Measurements from ENCODE around the gene TTC4. TPM values are rescaled to one million over a fixed set of nuclear protein-coding genes. Genes with fewer than 3 reads are reported as not detected.

The TTC4 gene
- total RNA-seq, 2 donors from 2014 or later, result 13.9 to 16.8 TPM

- peak; percentile 67 for DNase-seq (ENCODE audit: low spot score)
- intact Hi-C loops (cut with DNase I), result loop anchor here in 1 of 2 donors (5.0 kb wide), 1 partner anchor 123 kb away; no protein-coding TSS in a partner anchor
These were observed 15.6 kb upstream of the TTC4 start for GRCh38 chr1:54699936-54700525.

DNA sequence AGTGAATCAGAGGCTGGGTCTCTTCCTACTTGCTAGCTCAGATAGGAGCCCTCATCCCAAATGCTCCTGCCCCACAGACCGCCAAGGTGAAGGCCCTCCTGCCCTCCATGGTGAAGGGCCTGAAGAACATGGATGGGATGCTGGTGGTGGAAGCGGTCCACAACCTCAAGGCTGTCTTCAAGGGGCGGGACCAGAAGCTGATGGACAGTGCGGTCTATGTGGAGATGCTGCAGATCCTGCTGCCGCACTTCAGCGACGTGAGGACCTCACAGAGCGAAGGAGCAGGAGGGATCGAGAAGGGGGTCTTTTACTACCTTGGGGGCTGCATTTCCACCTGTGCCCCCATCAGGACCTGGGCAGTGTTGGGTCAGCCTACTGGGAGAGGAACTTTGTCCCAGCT is 14.6 kb upstream of the TTC4 start:
- no peak for DNase-seq (ENCODE audit: low spot score)
- intact Hi-C loops (cut with DNase I), result no loop called here

- intact Hi-C loops (cut with DNase I), result no loop called here
- DNase-seq (ENCODE audit: low spot score), result no peak
These were observed 13.7 kb upstream of the TTC4 start for GRCh38 chr1:54701996-54702395.

DNA sequence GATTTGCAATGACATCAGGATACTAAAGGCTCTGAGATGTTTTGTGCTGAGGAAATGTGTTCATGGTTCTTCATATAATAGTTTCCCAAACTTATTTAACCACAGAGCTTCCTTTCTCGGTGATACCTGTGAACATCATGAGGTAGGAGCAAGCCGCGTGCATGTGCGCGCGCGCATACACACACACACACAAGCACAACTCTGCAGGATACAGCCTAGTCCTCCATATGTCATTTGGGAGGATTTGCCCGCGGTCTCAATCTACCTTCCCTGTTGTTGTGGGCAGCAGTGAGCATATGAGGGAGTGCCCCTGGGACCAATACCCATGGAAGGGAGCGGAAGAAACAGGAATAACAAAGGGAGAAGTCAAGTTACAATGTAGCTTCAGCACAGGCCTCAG is 12.2 kb upstream of the TTC4 start:
- intact Hi-C loops (cut with DNase I), result no loop called here
- DNase-seq (ENCODE audit: low spot score), result no peak

GRCh38 chr1:54705153-54705552 is 10.5 kb upstream of the TTC4 start:
- DNase-seq (ENCODE audit: low spot score), result no peak
- intact Hi-C loops (cut with DNase I), result no loop called here

DNA sequence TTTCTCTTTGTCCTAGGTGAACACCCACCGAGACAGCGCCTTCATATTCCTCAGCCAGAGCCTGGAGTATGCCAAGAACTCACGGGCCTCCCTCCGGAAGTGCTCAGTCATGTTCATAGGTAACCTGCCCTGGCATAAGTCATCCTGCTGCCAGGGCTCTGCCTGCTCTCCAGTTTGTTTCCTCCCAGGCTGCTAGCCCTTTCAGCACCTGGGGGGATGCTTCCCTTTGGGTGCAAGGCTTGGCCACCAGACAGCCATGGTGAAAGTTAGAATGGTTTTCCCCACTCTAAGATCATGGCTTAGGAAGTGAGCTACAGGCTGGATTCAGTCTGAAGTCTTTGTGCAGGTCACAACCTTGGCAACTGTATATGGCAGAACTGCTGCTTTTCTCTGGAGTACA is 9.2 kb upstream of the TTC4 start:
- intact Hi-C loops (cut with DNase I), result no loop called here
- DNase-seq (ENCODE audit: low spot score), result no peak

GRCh38 chr1:54708385-54708784 is 7.3 kb upstream of the TTC4 start:
- DNase-seq (ENCODE audit: low spot score), result no peak
- intact Hi-C loops (cut with DNase I), result no loop called here

GRCh38 chr1:54709547-54710292 is 5.9 kb upstream of the TTC4 start:
- intact Hi-C loops (cut with DNase I), result no loop called here

GRCh38 chr1:54710434-54710833 is 5.2 kb upstream of the TTC4 start:
- intact Hi-C loops (cut with DNase I), result no loop called here

More at GRCh38 chr1:54709547-54710292, 5.9 kb upstream of the TTC4 start:
- DNase-seq (ENCODE audit: low spot score), result no peak

DNA sequence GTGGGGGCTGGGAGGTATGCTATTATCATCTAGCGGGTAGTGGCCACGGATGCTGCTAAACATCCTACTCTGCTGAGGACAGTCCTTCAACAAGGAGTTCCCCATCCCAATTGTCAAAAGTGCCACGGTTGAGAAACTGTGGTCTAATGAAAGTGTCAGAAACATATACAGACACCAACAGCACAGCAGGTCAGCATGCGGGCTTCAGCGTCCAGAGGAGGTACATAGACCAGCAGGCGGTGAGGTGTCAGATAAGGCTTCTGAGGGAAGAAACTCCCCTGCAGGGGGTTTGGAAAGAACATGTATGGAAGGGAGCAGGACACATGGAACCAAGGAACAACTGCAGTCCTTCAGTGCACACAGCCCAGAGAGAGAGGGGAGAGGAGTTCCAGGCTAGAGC is 4.8 kb upstream of the TTC4 start:
- intact Hi-C loops (cut with DNase I), result no loop called here

More at GRCh38 chr1:54710434-54710833, 5.2 kb upstream of the TTC4 start:
- DNase-seq (ENCODE audit: low spot score), result no peak

GRCh38 chr1:54711536-54711935 is 4.1 kb upstream of the TTC4 start:
- intact Hi-C loops (cut with DNase I), result no loop called here
- no peak for DNase-seq (ENCODE audit: low spot score)

More for the DNA sequence above, 4.8 kb upstream of the TTC4 start:
- DNase-seq (ENCODE audit: low spot score), result no peak

GRCh38 chr1:54714881-54715492 is 674 bp upstream of the TTC4 start:
- no peak for DNase-seq (ENCODE audit: low spot score)
- intact Hi-C loops (cut with DNase I), result no loop called here

DNA sequence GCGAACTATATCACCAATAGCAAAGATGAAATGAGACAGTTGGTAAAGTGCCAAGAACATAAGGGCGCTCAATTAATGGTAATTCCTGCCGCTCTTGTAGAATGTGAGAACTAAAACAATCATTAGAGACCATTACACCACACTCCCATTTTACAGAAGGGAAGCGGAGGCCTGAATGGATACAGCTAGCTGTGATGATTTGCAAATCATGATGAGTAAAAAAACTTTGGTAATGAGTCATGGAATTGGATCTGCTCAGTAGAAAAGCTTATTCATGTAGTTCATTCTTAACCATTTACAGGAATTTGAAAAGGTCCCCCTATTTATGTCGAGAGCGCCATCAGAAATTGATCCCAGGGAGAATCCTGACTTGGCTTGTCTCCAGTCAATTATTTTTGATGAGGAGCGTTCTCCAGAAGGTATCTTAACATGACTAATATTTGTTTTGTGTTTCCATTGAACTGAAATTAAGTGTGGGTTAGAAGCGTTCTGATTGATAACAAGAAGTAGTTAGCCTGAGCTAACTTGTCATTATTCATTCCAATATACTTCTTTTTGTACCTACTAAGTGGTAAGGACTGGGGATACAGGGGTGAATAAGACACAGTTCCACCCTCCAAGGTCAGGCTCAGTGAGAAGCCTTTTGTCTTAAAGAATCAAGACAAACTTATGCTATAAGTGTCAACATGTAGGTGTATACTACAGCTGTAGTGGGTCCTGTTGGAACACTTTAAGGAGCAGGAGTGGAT is 812 bp downstream of the TTC4 start:
- DNase-seq (ENCODE audit: low spot score), result no peak
- intact Hi-C loops (cut with DNase I), result no loop called here

DNA sequence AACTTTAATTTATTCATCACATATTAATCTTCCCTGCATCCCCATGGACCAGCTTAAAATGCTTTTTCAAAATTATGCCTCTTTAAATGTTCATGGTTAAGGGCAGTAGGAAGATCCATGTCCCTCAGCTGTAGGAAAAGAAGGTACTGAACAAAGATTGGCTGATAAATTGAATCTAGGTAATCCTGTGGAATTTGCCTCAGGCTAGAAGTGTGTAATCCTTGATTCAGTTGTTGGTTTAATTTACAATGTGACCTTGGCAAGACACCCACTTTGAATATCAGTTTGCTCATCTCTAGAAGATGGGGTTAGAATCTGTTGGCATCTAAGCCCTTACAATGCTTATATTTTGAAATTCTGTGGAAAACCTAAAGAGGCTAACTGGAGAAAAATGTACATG is 6.1 kb downstream of the TTC4 start:
- no peak for DNase-seq (ENCODE audit: low spot score)
- intact Hi-C loops (cut with DNase I), result no loop called here

- intact Hi-C loops (cut with DNase I), result no loop called here
These were observed 8.3 kb downstream of the TTC4 start for GRCh38 chr1:54723985-54724384.

DNA sequence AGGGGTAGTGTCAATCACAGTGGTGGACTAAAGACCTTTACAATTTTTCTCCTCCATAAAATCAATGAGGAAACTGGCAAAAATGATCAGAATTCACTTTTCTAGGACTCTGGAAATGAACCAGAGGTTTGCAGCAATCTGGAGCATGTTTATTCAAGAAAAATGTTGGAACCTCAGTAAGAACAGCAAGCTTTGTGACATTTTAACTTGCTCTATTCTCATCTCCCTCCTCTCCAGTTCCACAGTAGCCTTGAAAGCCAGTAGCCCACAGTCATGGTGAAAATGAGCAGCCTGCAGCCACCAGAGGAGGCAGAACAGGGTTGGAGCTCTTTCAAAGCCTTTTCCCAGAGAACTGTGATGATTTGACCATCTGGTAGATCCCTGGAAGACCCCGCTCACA is 9.1 kb downstream of the TTC4 start:
- intact Hi-C loops (cut with DNase I), result no loop called here
- no peak for DNase-seq (ENCODE audit: low spot score)

More at GRCh38 chr1:54723985-54724384, 8.3 kb downstream of the TTC4 start:
- DNase-seq (ENCODE audit: low spot score), result no peak

DNA sequence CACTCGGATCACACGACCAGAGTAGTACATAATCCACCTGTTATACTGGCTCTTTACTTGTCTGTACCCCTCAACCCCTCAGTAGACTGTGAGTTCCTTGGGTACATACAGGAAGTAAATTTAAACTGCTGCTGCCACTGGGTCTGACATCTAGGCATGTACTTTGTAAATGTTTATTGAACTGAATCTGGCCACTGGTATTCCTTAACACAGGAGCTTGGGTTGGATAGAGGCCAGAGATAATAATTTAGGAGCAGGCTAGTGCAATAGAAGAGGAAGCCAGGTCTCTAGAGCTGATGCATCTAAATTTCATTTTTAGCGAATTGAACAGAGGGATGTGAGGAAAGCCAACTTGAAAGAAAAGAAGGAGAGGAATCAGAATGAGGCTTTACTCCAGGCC is 12.4 kb downstream of the TTC4 start:
- intact Hi-C loops (cut with DNase I), result no loop called here
- no peak for DNase-seq (ENCODE audit: low spot score)

DNA sequence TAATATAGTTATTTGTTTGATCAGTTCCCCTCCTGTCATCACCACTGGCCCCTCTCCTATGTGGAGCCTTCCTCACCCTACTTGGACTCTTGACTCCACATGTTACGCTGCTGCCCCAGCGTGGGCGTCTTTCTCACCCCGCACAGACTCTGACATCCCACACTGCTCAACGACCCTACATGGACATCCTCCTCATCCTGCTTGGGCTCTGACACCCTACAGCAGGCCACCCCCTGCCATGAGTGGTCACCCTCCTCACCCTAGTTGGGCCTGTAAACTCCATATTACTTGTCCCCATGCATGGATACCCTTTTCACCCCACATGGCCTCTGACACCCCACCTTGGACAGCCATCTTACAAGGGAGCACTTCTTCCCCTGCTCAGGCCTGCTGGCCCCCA is 21.0 kb downstream of the TTC4 start:
- DNase-seq (ENCODE audit: low spot score), result no peak
- intact Hi-C loops (cut with DNase I), result no loop called here

- intact Hi-C loops (cut with DNase I), result no loop called here
- no peak for DNase-seq (ENCODE audit: low spot score)
These were observed 22.6 kb downstream of the TTC4 start for GRCh38 chr1:54738244-54738643.

DNA sequence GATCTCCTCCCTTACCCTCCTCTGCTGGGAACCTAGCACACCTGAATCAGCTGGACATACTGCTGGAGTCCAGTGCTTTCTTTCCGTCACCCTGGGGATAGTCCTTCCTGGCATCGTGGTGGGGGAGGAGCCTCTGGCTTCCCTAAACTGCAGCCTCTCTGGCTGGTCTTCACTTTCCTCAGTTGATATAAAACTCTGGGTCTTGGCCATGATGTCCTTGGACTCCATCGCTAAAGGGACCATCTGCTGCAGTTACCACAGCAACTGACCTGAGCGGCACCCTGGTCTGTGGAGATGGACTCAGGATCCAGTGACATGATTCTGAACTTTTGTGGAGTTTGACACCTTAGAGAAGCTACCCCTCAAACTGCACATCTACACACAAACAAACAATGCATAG is 25.9 kb downstream of the TTC4 start:
- intact Hi-C loops (cut with DNase I), result no loop called here
- DNase-seq (ENCODE audit: low spot score), result no peak
